Measurements from ENCODE around the gene FMO2.

Gene FMO2

DNA sequence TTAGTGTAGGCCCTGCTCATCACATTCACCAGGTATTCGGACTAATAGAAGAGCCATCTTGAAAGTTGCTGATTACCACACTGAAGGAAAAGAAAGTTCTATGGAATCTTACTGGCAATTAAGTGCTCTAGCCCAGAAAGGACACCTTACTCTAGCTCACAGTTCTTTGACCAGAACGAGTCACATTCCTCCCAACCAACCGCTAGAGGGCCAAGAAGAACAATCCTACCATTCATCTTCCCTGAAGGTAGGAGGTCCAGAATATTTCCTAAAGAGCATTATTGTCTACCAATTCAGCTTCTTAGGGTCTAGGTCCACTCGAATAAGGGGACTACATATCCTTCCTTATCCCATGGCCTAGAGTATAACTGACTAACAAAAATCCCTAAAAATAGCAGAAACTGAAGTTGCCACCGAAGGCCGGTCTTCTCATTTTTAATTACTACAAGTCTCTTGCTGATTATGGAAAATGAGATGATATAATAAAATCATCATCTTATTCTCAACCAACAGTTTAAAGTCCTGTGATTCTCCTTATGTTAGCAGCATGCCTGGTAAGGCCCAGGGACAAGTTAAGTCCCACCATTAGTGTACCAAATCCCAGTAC is 60.5 kb downstream of the FMO2 start:
- Histone ChIP-seq H2AFZ (ENCODE audit: low read depth, low read length) (no peak overlapping the region), H3K18ac (ENCODE audit: low read depth in 1 of 2, low read length in 2 of 2) (no peak overlapping the region), H4K91ac (ENCODE audit: low read length) (no peak overlapping the region), H3K27me3 (ENCODE audit: control insufficient read depth in 1 of 2, insufficient read depth in 1 of 2, low read length in 2 of 2) (peaks cover 0 to 21% of the 10 kb centered on the region in 2 experiments), H3K36me3 (ENCODE audit: control insufficient read depth in 1 of 2, insufficient read depth in 2 of 2, low read depth in 1 of 2, low read length in 2 of 2) (no peaks in the 10 kb centered on the region), H3K79me1 (replicated peaks; ENCODE audit: low read length, poor library complexity, severe bottlenecking) (no peaks in the 10 kb centered on the region), H3K4me1 (ENCODE audit: control insufficient read depth, insufficient read depth, low read depth, low read length) (no peaks in the 10 kb centered on the region), H2AK5ac (ENCODE audit: low read length, severe bottlenecking) (no peak overlapping the region), H2BK12ac (ENCODE audit: low read length in 2 of 2) (no peak overlapping the region), H2BK120ac (ENCODE audit: low read depth, low read length) (no peak overlapping the region), H3K4me3 (ENCODE audit: insufficient read depth in 1 of 2, low read depth in 1 of 2, low read length in 2 of 2) (no peak overlapping the region), H3K4ac (ENCODE audit: low read depth in 1 of 2, low read length in 2 of 2) (no peak overlapping the region), H3K14ac (ENCODE audit: low read length in 2 of 2) (no peak overlapping the region), H3K4me2 (ENCODE audit: low read length, poor library complexity, severe bottlenecking) (no peak overlapping the region), H3K9me3 (ENCODE audit: control insufficient read depth, low read length) (peaks cover 2% of the 10 kb centered on the region), H3K23ac (ENCODE audit: low read length in 2 of 2) (no peak overlapping the region), H3K27ac (ENCODE audit: low read length, poor library complexity, severe bottlenecking) (no peak overlapping the region), H3K9ac (ENCODE audit: low read length) (no peak overlapping the region), H2BK5ac (ENCODE audit: low read depth, low read length, poor library complexity, severe bottlenecking) (no peak overlapping the region), H4K8ac (ENCODE audit: low read length) (no peak overlapping the region), H2BK15ac (ENCODE audit: low read depth, poor library complexity, severe bottlenecking) (no peak overlapping the region)
- 23% methylated on average over 4 of the region's 6 CpGs for WGBS
- DNase-seq: peak; percentile 37

- WGBS: 77% methylated on average over 4 of the region's 4 CpGs
- H2BK12ac ChIP-seq (ENCODE audit: low read length in 2 of 2): no peak overlapping the region
- no peak overlapping the region for H3K14ac ChIP-seq (ENCODE audit: low read length in 2 of 2)
- no peak overlapping the region for H3K4me2 ChIP-seq (ENCODE audit: low read length, poor library complexity, severe bottlenecking)
- no peak overlapping the region for H2BK15ac ChIP-seq (ENCODE audit: low read depth, poor library complexity, severe bottlenecking)
- H2AFZ ChIP-seq (ENCODE audit: low read depth, low read length): no peak overlapping the region
- no peak overlapping the region for H3K9ac ChIP-seq (ENCODE audit: low read length)
- no peaks in the 10 kb centered on the region for H3K79me1 ChIP-seq (replicated peaks; ENCODE audit: low read length, poor library complexity, severe bottlenecking)
- no peak overlapping the region for H3K4me3 ChIP-seq (ENCODE audit: insufficient read depth in 1 of 2, low read depth in 1 of 2, low read length in 2 of 2)
- no peak overlapping the region for H3K18ac ChIP-seq (ENCODE audit: low read depth in 1 of 2, low read length in 2 of 2)
- DNase-seq: no peak
- no peak overlapping the region for H3K23ac ChIP-seq (ENCODE audit: low read length in 2 of 2)
- H4K91ac ChIP-seq (ENCODE audit: low read length): no peak overlapping the region
- no peak overlapping the region for H2BK120ac ChIP-seq (ENCODE audit: low read depth, low read length)
- no peaks in the 10 kb centered on the region for H3K36me3 ChIP-seq (ENCODE audit: control insufficient read depth in 1 of 2, insufficient read depth in 2 of 2, low read depth in 1 of 2, low read length in 2 of 2)
- H2AK5ac ChIP-seq (ENCODE audit: low read length, severe bottlenecking): no peak overlapping the region
- peaks cover 5% of the 10 kb centered on the region for H3K4me1 ChIP-seq (ENCODE audit: control insufficient read depth, insufficient read depth, low read depth, low read length)
- H2BK5ac ChIP-seq (ENCODE audit: low read depth, low read length, poor library complexity, severe bottlenecking): no peak overlapping the region
- peaks cover 0 to 33% of the 10 kb centered on the region in 2 experiments for H3K27me3 ChIP-seq (ENCODE audit: control insufficient read depth in 1 of 2, insufficient read depth in 1 of 2, low read length in 2 of 2)
- no peak overlapping the region for H3K4ac ChIP-seq (ENCODE audit: low read depth in 1 of 2, low read length in 2 of 2)
- no peaks in the 10 kb centered on the region for H3K9me3 ChIP-seq (ENCODE audit: control insufficient read depth, low read length)
- no peak overlapping the region for H3K27ac ChIP-seq (ENCODE audit: low read length, poor library complexity, severe bottlenecking)
- H4K8ac ChIP-seq (ENCODE audit: low read length): no peak overlapping the region
These were observed 62.4 kb downstream of the FMO2 start for GRCh38 chr1:171247501-171247900.

DNA sequence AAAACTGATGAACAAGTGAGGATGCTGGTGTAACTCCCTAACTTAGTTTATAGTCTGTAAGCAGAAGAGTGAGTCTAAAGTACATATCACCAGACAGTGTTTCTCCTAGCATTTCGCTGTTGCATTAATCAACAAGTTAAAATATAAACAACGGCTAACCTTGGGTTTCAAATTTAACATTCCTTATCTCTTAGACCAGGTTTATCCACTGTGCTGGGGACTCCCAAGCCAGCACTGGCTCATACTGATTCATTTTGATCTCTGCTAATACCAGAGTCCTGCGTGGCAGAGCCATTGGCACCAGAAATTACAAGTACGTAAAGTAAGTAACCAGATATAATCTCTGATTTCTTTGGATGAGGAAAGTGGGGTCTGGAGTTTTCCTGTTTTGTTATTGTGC is 63.2 kb downstream of the FMO2 start, which contains the start of gene FMO1:
Gene FMO1 (plus strand): TSS at position 193 of the 400 bp plus-strand sequence. CDS start 9,594 bp downstream, outside the sequence.
- no peak within 1 kb of the TSS for H2BK15ac ChIP-seq (ENCODE audit: low read depth, poor library complexity, severe bottlenecking)
- no peak within 1 kb of the TSS for H3K9ac ChIP-seq (ENCODE audit: low read length)
- DNase-seq: no peak
- no peak within 1 kb of the TSS for H3K14ac ChIP-seq (ENCODE audit: low read length in 2 of 2)
- no peak within 1 kb of the TSS for H4K8ac ChIP-seq (ENCODE audit: low read length)
- peaks cover 5% of the 10 kb centered on the region for H3K4me1 ChIP-seq (ENCODE audit: control insufficient read depth, insufficient read depth, low read depth, low read length)
- no peak within 1 kb of the TSS for H4K91ac ChIP-seq (ENCODE audit: low read length)
- H3K4me2 ChIP-seq (ENCODE audit: low read length, poor library complexity, severe bottlenecking): no peak within 1 kb of the TSS
- H2BK5ac ChIP-seq (ENCODE audit: low read depth, low read length, poor library complexity, severe bottlenecking): no peak within 1 kb of the TSS
- H3K23ac ChIP-seq (ENCODE audit: low read length in 2 of 2): peak within 1 kb of the TSS in 1 of 2 experiments; percentile 35
- H3K18ac ChIP-seq (ENCODE audit: low read depth in 1 of 2, low read length in 2 of 2): no peak within 1 kb of the TSS
- H3K4ac ChIP-seq (ENCODE audit: low read depth in 1 of 2, low read length in 2 of 2): no peak within 1 kb of the TSS
- H2AK5ac ChIP-seq (ENCODE audit: low read length, severe bottlenecking): no peak within 1 kb of the TSS
- H3K27me3 ChIP-seq (ENCODE audit: control insufficient read depth in 1 of 2, insufficient read depth in 1 of 2, low read length in 2 of 2): peaks cover 0 to 35% of the 10 kb centered on the region in 2 experiments
- no peak within 1 kb of the TSS for H2AFZ ChIP-seq (ENCODE audit: low read depth, low read length)
- 92% methylated on average over 4 of the region's 4 CpGs for WGBS
- H3K4me3 ChIP-seq (ENCODE audit: insufficient read depth in 1 of 2, low read depth in 1 of 2, low read length in 2 of 2): no peak within 1 kb of the TSS
- no peaks in the 10 kb centered on the region for H3K36me3 ChIP-seq (ENCODE audit: control insufficient read depth in 1 of 2, insufficient read depth in 2 of 2, low read depth in 1 of 2, low read length in 2 of 2)
- H3K27ac ChIP-seq (ENCODE audit: low read length, poor library complexity, severe bottlenecking): no peak within 1 kb of the TSS
- no peaks in the 10 kb centered on the region for H3K9me3 ChIP-seq (ENCODE audit: control insufficient read depth, low read length)
- no peak within 1 kb of the TSS for H2BK12ac ChIP-seq (ENCODE audit: low read length in 2 of 2)
- no peaks in the 10 kb centered on the region for H3K79me1 ChIP-seq (replicated peaks; ENCODE audit: low read length, poor library complexity, severe bottlenecking)
- H2BK120ac ChIP-seq (ENCODE audit: low read depth, low read length): no peak within 1 kb of the TSS

DNA sequence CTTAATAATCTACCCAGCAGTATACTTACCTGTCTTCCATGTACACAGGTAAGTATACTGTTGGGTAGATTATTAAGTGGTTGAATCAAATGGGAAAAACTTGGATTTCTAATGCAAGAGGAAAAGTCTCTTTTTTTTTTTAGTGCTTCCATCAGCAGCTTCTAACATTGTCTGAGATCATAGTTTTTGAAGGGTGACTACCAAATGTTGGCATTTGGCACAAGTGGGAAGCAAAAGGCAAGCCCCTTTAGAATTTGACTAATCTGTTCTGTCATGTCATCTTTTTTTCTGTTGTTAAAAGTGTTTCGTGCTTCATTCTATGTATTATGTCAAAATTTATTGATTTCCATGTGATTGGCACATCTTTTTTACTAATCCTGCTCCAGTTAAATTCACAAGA is 63.7 kb downstream of the FMO2 start:
- Histone ChIP-seq H3K4me3 (ENCODE audit: insufficient read depth in 1 of 2, low read depth in 1 of 2, low read length in 2 of 2) (no peak overlapping the region), H2AK5ac (ENCODE audit: low read length, severe bottlenecking) (no peak overlapping the region), H2BK15ac (ENCODE audit: low read depth, poor library complexity, severe bottlenecking) (no peak overlapping the region), H3K23ac (ENCODE audit: low read length in 2 of 2) (no peak overlapping the region), H2BK12ac (ENCODE audit: low read length in 2 of 2) (no peak overlapping the region), H3K27me3 (ENCODE audit: control insufficient read depth in 1 of 2, insufficient read depth in 1 of 2, low read length in 2 of 2) (peaks cover 0 to 35% of the 10 kb centered on the region in 2 experiments), H2BK120ac (ENCODE audit: low read depth, low read length) (no peak overlapping the region), H4K91ac (ENCODE audit: low read length) (no peak overlapping the region), H4K8ac (ENCODE audit: low read length) (no peak overlapping the region), H3K9ac (ENCODE audit: low read length) (no peak overlapping the region), H3K4me2 (ENCODE audit: low read length, poor library complexity, severe bottlenecking) (no peak overlapping the region), H3K36me3 (ENCODE audit: control insufficient read depth in 1 of 2, insufficient read depth in 2 of 2, low read depth in 1 of 2, low read length in 2 of 2) (no peaks in the 10 kb centered on the region), H3K18ac (ENCODE audit: low read depth in 1 of 2, low read length in 2 of 2) (no peak overlapping the region), H3K4me1 (ENCODE audit: control insufficient read depth, insufficient read depth, low read depth, low read length) (peaks cover 5% of the 10 kb centered on the region), H3K79me1 (replicated peaks; ENCODE audit: low read length, poor library complexity, severe bottlenecking) (no peaks in the 10 kb centered on the region), H3K4ac (ENCODE audit: low read depth in 1 of 2, low read length in 2 of 2) (no peak overlapping the region), H2BK5ac (ENCODE audit: low read depth, low read length, poor library complexity, severe bottlenecking) (no peak overlapping the region), H2AFZ (ENCODE audit: low read depth, low read length) (no peak overlapping the region), H3K14ac (ENCODE audit: low read length in 2 of 2) (no peak overlapping the region), H3K27ac (ENCODE audit: low read length, poor library complexity, severe bottlenecking) (no peak overlapping the region), H3K9me3 (ENCODE audit: control insufficient read depth, low read length) (no peaks in the 10 kb centered on the region)
- DNase-seq: no peak
- WGBS: no CpG with 5 or more reads among the region's 1 CpG

Data from mesenchymal stem cell (in vitro differentiated cells and primary cell).